NB4 (cell line): Measurements from ENCODE around the gene CADM1.

Experiments used
- DNase-seq: peaks from one replicate; pipeline ENCODE4 v3.0.0; 2010; ENCODE audit warnings: low read depth
- H3K4me3 ChIP-seq: one replicate; pipeline ENCODE4 v1.5.1; 2011; ENCODE audit warnings: mild to moderate bottlenecking, low read depth, low read length, moderate library complexity
- MAX ChIP-seq: IDR thresholded peaks from 2 replicates; pipeline ENCODE4 v1.6.1; 2011; ENCODE audit warnings: low read depth, low read length
- MYC ChIP-seq: IDR thresholded peaks from 2 replicates; pipeline ENCODE4 v1.6.1; 2011; ENCODE audit warnings: low read depth, low read length
- POLR2A ChIP-seq: IDR thresholded peaks from 2 replicates; pipeline ENCODE4 v1.6.1; 2011; ENCODE audit warnings: mild to moderate bottlenecking; ENCODE audit not compliant: insufficient read length; ENCODE audit errors: extremely low read depth
- TF ChIP-seq, protein P1 (sequence below): IDR thresholded peaks from one replicate; pipeline ENCODE4 v1.5.1; 2012; ENCODE audit warnings: low read depth, low read length

CADM1 gene

GRCh38 chr11:115363921-115364320 is 140.3 kb downstream of the CADM1 start:
- no peak overlapping the region for H3K4me3 ChIP-seq
- no peak for DNase-seq
- TF ChIP-seq, protein P1, sequence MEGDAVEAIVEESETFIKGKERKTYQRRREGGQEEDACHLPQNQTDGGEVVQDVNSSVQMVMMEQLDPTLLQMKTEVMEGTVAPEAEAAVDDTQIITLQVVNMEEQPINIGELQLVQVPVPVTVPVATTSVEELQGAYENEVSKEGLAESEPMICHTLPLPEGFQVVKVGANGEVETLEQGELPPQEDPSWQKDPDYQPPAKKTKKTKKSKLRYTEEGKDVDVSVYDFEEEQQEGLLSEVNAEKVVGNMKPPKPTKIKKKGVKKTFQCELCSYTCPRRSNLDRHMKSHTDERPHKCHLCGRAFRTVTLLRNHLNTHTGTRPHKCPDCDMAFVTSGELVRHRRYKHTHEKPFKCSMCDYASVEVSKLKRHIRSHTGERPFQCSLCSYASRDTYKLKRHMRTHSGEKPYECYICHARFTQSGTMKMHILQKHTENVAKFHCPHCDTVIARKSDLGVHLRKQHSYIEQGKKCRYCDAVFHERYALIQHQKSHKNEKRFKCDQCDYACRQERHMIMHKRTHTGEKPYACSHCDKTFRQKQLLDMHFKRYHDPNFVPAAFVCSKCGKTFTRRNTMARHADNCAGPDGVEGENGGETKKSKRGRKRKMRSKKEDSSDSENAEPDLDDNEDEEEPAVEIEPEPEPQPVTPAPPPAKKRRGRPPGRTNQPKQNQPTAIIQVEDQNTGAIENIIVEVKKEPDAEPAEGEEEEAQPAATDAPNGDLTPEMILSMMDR = no peak
- TF ChIP-seq MYC (no peak), POLR2A (no peak), MAX (no peak)

DNA sequence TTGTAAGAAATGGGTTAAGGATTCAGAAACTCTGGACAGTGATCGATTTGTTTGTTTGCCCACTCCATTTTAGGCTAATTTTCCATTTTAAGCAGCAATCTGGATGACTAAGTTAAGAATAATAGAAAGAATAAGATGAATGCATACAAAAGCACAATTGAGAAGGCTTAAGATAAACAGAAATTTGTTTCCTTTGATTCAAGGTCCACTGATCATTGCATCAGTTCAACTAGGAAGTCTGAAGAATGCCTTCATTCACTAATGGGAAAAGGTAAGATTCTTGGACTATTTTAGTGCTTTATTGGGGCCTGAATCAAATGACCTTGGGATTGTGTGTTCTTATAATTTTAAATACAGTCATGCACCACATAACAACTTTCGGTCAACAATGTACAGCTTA is 140.8 kb downstream of the CADM1 start:
- H3K4me3 ChIP-seq = no peak overlapping the region
- DNase-seq = no peak
- TF ChIP-seq POLR2A (no peak), MYC (no peak), MAX (no peak)
- TF ChIP-seq, protein P1 = no peak

DNA sequence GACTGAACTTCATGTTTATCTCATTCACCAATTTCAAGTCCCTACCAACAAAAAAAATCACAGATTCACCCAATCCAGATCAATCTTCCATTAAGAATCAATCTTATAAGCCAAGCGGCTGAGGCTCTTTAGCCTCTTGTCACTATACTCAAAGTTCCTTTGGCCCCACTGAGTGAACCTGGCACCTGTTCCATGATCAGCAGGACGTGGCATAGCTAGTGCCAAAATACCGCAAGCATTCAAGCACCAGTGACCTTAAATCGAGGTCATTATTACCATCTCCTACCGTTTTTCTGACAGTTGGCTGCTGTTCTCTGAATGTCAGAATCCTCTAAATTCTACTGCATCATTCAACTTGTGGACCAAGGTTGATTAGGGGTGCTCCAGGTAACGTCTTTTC is 141.2 kb downstream of the CADM1 start:
- TF ChIP-seq, protein P1 = no peak
- no peak for TF ChIP-seq POLR2A
- TF ChIP-seq MYC = no peak
- TF ChIP-seq MAX = no peak
- no peak for DNase-seq
- no peak overlapping the region for H3K4me3 ChIP-seq

GRCh38 chr11:115361025-115361424 is 143.2 kb downstream of the CADM1 start:
- no peak overlapping the region for H3K4me3 ChIP-seq
- no peak for DNase-seq
- TF ChIP-seq, protein P1 = no peak
- no peak for TF ChIP-seq POLR2A
- no peak for TF ChIP-seq MAX
- TF ChIP-seq MYC = no peak

DNA sequence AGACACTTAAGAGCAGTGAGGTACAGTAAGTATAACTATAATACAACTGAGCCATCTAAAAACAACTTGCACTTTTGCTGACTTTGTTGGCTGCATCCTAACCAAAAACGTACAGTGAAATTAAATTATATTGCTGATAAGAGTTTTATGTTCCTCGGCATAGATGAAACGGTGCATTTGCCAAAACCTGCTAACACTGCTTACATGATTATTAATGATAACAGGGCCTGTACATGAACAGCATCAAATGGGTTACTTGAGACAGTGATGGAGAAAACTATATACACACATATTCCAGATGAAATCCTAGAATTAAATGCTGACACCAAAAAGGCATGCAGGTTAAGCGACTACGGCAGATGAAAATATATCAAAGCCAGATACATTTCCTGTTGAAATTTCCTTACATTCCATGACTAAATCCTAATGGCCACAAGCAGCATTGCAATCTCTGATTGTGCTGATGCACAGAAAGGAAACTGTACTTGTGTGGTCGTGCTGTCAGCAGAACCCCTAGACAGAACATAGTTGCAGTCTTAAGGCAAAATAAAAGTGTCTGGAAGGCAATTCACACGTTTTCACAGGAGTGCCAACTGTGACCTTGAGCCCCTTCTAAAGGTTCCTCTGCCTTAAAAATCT is 143.9 kb downstream of the CADM1 start:
- no peak for TF ChIP-seq MYC
- TF ChIP-seq, protein P1 = no peak
- no peak for TF ChIP-seq POLR2A
- no peak for TF ChIP-seq MAX
- H3K4me3 ChIP-seq = no peak overlapping the region
- no peak for DNase-seq

- H3K4me3 ChIP-seq = no peak overlapping the region
These were observed 147.1 kb downstream of the CADM1 start for GRCh38 chr11:115357066-115357465.

More at GRCh38 chr11:115357066-115357465, 147.1 kb downstream of the CADM1 start:
- DNase-seq = no peak
- TF ChIP-seq MYC (no peak), POLR2A (no peak), MAX (no peak)
- TF ChIP-seq, protein P1 = no peak
